Endothelial cell (in vitro differentiated cells): ENCODE measurements around the gene CD8A. TPM values are rescaled to one million over a fixed set of nuclear protein-coding genes. Genes with fewer than 3 reads are reported as not detected.

ENCODE experiments used
- DNase-seq: peaks from one replicate; pipeline ENCODE4 v3.0.0; 2021; ENCODE audit warnings: low spot score
- H3K27ac Mint-ChIP-seq: one replicate; pipeline ENCODE4 v1.8.0; 2021; ENCODE audit warnings: mixed read lengths, inconsistent platforms; ENCODE audit not compliant: unreplicated experiment
- H3K27me3 Mint-ChIP-seq: one replicate; pipeline ENCODE4 v1.8.0; 2021; ENCODE audit warnings: mild to moderate bottlenecking, moderate library complexity, mixed read lengths, inconsistent platforms; ENCODE audit not compliant: unreplicated experiment
- H3K36me3 Mint-ChIP-seq: one replicate; pipeline ENCODE4 v1.8.0; 2021; ENCODE audit warnings: mild to moderate bottlenecking, low read depth, mixed read lengths, inconsistent platforms; ENCODE audit not compliant: unreplicated experiment
- H3K4me1 Mint-ChIP-seq: one replicate; pipeline ENCODE4 v1.8.0; 2021; ENCODE audit warnings: mild to moderate bottlenecking, mixed read lengths, inconsistent platforms; ENCODE audit not compliant: unreplicated experiment
- H3K4me3 Mint-ChIP-seq: one replicate; pipeline ENCODE4 v1.8.0; 2021; ENCODE audit warnings: mild to moderate bottlenecking, mixed read lengths, inconsistent platforms; ENCODE audit not compliant: unreplicated experiment
- H3K9me3 Mint-ChIP-seq: one replicate; pipeline ENCODE4 v1.8.0; 2021; ENCODE audit warnings: mixed read lengths, inconsistent platforms; ENCODE audit not compliant: unreplicated experiment
- total RNA-seq: library from RNA; stranded (reverse); fragmentation: NEBNext Ultra II Directional; extraction: Animal tissue kit (Norgen Biotek cat#: 25700); gene quantifications from one replicate; pipeline ENCODE4 v1.2.1, GENCODE V29; 2021; ENCODE audit not compliant: unreplicated experiment
- TF ChIP-seq, protein P1 (sequence below): fragments of 200-600 bp; sonication (generic); IDR thresholded peaks from one replicate; pipeline ENCODE4 v1.5.0; 2021; ENCODE audit warnings: antibody characterized with exemption; ENCODE audit not compliant: unreplicated experiment

CD8A gene
- total RNA-seq, 1 donor from 2014 or later: not detected

DNA sequence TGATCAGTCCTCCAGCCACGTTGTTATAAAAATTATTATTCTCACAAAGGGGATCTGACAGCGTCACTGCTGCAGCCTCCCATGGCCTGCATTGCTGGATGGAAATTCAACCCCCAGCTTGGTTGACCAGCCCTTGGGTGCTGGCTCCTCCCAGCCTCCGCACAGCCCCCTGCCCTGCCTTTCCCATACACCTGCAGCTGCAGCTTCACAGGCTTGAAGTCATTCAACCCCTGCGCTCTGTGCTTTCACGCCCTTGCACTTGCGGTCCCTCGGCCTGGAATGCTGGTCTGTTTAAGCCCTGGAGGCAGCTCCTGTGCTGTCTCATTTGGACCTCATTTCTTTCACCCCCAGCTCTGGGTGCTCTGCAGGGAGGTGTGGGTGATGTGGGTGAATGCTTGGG lies 860 bp upstream of the CD8A start:
- peaks cover 3% of the 10 kb centered on the region for H3K4me1 Mint-ChIP-seq
- no peak overlapping the region for H3K4me3 Mint-ChIP-seq
- TF ChIP-seq, protein P1, sequence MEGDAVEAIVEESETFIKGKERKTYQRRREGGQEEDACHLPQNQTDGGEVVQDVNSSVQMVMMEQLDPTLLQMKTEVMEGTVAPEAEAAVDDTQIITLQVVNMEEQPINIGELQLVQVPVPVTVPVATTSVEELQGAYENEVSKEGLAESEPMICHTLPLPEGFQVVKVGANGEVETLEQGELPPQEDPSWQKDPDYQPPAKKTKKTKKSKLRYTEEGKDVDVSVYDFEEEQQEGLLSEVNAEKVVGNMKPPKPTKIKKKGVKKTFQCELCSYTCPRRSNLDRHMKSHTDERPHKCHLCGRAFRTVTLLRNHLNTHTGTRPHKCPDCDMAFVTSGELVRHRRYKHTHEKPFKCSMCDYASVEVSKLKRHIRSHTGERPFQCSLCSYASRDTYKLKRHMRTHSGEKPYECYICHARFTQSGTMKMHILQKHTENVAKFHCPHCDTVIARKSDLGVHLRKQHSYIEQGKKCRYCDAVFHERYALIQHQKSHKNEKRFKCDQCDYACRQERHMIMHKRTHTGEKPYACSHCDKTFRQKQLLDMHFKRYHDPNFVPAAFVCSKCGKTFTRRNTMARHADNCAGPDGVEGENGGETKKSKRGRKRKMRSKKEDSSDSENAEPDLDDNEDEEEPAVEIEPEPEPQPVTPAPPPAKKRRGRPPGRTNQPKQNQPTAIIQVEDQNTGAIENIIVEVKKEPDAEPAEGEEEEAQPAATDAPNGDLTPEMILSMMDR: no peak
- no peak for DNase-seq
- H3K9me3 Mint-ChIP-seq: peaks cover 15% of the 10 kb centered on the region
- peaks cover 29% of the 10 kb centered on the region for H3K27me3 Mint-ChIP-seq
- H3K27ac Mint-ChIP-seq: no peak overlapping the region
- H3K36me3 Mint-ChIP-seq: peaks cover 24% of the 10 kb centered on the region

DNA sequence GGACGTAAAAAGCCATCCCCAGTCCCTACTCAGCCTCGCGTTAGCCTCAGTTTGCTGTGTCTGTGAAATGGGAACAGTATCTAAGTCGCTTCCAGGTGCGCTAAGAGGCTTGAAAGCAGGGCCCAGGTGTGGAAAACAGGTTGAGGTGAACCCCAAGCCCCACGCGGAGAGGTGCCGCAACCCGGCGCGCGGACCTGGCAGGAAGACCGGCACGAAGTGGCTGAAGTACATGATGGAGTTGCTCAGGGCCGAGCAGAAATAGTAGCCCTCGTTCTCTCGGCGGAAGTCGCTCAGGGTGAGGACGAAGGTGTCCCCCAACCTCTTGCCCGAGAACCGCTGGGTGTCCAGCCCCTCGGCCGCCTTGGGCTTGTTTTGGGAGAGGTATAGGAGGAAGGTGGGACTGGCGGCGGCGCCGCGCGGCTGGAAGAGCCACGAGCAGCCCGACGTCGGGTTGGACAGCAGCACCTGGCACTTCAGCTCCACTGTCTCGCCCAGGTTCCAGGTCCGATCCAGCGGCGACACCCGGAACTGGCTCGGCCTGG lies 508 bp downstream of the CD8A start:
- Mint-ChIP-seq H3K4me3 (no peak overlapping the region), H3K27me3 (peaks cover 29% of the 10 kb centered on the region), H3K27ac (no peak overlapping the region), H3K36me3 (peaks cover 14% of the 10 kb centered on the region), H3K4me1 (peaks cover 3% of the 10 kb centered on the region), H3K9me3 (peaks cover 8% of the 10 kb centered on the region)
- TF ChIP-seq, protein P1: no peak
- DNase-seq: no peak

DNA sequence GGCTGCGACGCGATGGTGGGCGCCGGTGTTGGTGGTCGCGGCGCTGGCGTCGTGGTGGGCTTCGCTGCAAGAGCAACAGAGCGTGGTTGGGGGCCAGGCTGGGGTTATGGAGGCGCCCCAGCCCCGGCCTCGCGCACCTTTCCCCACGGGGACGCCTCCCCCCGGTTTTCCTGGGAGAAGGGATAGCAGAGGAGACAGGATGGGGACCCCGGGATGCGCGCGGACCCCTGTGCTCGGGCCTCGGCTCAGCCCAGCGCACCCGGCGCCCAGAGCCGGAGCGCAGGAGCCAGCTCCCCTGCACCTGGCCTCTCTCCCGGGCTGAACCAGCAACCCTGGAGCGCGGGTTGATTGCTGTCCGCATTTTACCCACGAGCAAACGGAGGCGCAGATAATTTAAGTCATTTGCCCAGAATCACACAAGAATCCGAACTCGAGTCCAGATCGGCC lies 1.0 kb downstream of the CD8A start:
- no peak for DNase-seq
- peaks cover 3% of the 10 kb centered on the region for H3K9me3 Mint-ChIP-seq
- TF ChIP-seq, protein P1: no peak
- peaks cover 9% of the 10 kb centered on the region for H3K36me3 Mint-ChIP-seq
- H3K4me3 Mint-ChIP-seq: no peak overlapping the region
- H3K4me1 Mint-ChIP-seq: peaks cover 3% of the 10 kb centered on the region
- H3K27me3 Mint-ChIP-seq: peaks cover 27% of the 10 kb centered on the region
- no peak overlapping the region for H3K27ac Mint-ChIP-seq

DNA sequence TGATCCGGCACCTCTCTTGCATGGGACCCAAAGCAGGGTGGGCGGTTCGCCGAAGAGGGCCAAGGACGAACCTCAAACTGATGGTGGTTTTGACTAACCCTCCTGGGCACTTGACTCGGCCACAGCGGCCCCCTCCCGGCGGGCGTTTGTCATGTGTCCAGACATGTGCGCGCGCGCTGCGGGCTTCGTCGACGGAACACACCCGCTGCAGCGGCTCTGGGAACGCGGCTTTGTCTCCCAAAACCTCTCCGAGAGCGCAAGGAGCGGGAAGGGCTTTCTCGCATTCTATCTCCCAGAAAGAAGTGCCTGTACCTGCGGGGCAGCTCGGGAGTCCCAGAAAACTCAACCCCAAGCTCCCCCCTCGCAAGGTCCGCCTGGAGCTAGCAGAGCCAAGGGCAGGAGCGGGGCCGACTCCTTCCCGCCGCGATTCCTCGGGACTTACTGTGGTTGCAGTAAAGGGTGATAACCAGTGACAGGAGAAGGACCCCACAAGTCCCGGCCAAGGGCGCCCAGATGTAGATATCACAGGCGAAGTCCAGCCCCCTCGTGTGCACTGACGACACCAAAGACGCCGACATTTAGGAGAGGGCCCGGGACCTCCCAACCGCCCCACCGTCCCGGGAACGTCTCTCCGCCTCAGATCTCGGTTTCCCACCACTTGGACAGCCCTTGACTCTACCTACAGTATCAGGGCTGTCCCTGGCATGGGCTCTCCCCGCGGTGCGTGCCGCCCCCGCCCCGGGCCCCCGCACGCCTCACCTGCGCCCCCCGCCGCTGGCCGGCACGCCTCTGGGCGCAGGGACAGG lies 1.6 kb downstream of the CD8A start:
- H3K27ac Mint-ChIP-seq: no peak overlapping the region
- H3K27me3 Mint-ChIP-seq: peaks cover 25% of the 10 kb centered on the region
- peak; percentile 28 for DNase-seq
- H3K4me1 Mint-ChIP-seq: peaks cover 3% of the 10 kb centered on the region
- H3K9me3 Mint-ChIP-seq: no peaks in the 10 kb centered on the region
- TF ChIP-seq, protein P1: no peak
- H3K4me3 Mint-ChIP-seq: no peak overlapping the region
- H3K36me3 Mint-ChIP-seq: peaks cover 7% of the 10 kb centered on the region

DNA sequence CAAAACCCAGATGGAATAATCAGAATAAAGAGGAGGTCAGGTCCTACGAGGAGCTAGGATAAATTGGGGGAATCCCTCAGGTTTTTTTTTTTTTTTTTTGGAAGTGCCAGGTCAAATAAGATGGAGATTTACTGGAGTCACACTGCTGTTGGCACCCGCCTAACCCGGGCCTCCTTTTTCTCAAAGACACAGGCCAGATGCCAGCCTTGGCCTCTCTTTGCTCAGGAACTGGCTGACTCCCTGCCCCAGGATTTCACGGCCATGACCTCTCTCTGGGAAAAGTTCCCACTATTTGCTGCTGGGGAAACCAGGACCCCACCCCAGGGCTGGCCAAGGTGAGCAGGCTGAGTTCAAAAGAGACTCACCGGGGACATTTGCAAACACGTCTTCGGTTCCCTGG lies 2.5 kb downstream of the CD8A start:
- no peak for DNase-seq
- Mint-ChIP-seq H3K27me3 (peaks cover 22% of the 10 kb centered on the region), H3K4me3 (no peak overlapping the region), H3K36me3 (peaks cover 7% of the 10 kb centered on the region), H3K27ac (no peak overlapping the region), H3K4me1 (peaks cover 3% of the 10 kb centered on the region), H3K9me3 (no peaks in the 10 kb centered on the region)
- TF ChIP-seq, protein P1: no peak
